CD14-positive monocyte (primary cell): ENCODE results near the gene PAPPA. TPM values are rescaled to one million over a fixed set of nuclear protein-coding genes. Genes with fewer than 3 reads are reported as not detected.

ENCODE experiments used
- DNase-seq, 3 donors: peaks; one replicate each; pipeline ENCODE4 v3.0.0-alpha.2; 2011 to 2022
- H2AFZ ChIP-seq: 2 replicates; pipeline ENCODE4 v1.6.0; 2012; ENCODE audit warnings: mild to moderate bottlenecking, low read depth, low read length, inconsistent platforms; ENCODE audit not compliant: insufficient read depth, poor library complexity, severe bottlenecking
- H3K27ac ChIP-seq, 2 donors: 1 replicate in 1 of 2; 2 replicates in 1 of 2; pipeline ENCODE4 v1.5.1; 2012 to 2013; ENCODE audit warnings: low read length in 2 of 2, control low read depth in 1 of 2, inconsistent platforms in 1 of 2, low read depth in 1 of 2, mild to moderate bottlenecking in 1 of 2
- H3K27me3 ChIP-seq, 2 donors: one replicate each; pipeline versions ENCODE4 v1.6.0 to v1.6.1; 2011 to 2013; ENCODE audit warnings: low read length in 2 of 2; ENCODE audit not compliant: control insufficient read depth in 2 of 2, insufficient read depth in 2 of 2
- H3K36me3 ChIP-seq, 2 donors: replicated peaks in 1 of 2; 1 replicate in 1 of 2; 2 replicates in 1 of 2; pipeline versions ENCODE4 v1.5.1 to v1.6.1; 2012 to 2013; ENCODE audit warnings: low read length in 2 of 2, control low read depth in 1 of 2, inconsistent platforms in 1 of 2, mild to moderate bottlenecking in 1 of 2; ENCODE audit not compliant: insufficient read depth in 2 of 2, control insufficient read depth in 1 of 2
- H3K4me1 ChIP-seq, 2 donors: 1 replicate in 1 of 2; 2 replicates in 1 of 2; pipeline versions ENCODE4 v1.5.1 to v1.6.1; 2012 to 2013; ENCODE audit warnings: low read length in 2 of 2, control low read depth in 1 of 2, inconsistent platforms in 1 of 2, mild to moderate bottlenecking in 1 of 2, moderate library complexity in 1 of 2; ENCODE audit not compliant: insufficient read depth in 2 of 2, control insufficient read depth in 1 of 2
- H3K4me2 ChIP-seq: replicated peaks from 2 replicates; pipeline ENCODE3; 2012; ENCODE audit warnings: low read length, moderate library complexity, mild to moderate bottlenecking; ENCODE audit not compliant: poor library complexity, severe bottlenecking; ENCODE audit errors: extremely low read depth
- H3K4me3 ChIP-seq, 3 experiments: fragments of 200-600 bp in 1 of 3; sonication (generic) in 1 of 3; replicated peaks in 1 of 3; 1 replicate in 2 of 3; 2 replicates in 1 of 3; pipeline ENCODE4 v1.5.1; 2011 to 2013; ENCODE audit warnings: low read length in 3 of 3, mild to moderate bottlenecking in 3 of 3, control low read depth in 2 of 3, low read depth in 2 of 3, inconsistent platforms in 1 of 3, moderate library complexity in 1 of 3
- H3K79me2 ChIP-seq: 2 replicates; pipeline ENCODE4 v1.6.0; 2012; ENCODE audit warnings: mild to moderate bottlenecking, control low read depth, inconsistent platforms, low read length, moderate library complexity; ENCODE audit not compliant: insufficient read depth
- H3K9ac ChIP-seq: 2 replicates; pipeline ENCODE4 v1.6.0; 2017; ENCODE audit warnings: low read length, mild to moderate bottlenecking; ENCODE audit not compliant: insufficient read depth, poor library complexity, severe bottlenecking
- H3K9me3 ChIP-seq, 2 donors: replicated peaks in 1 of 2; 1 replicate in 1 of 2; 2 replicates in 1 of 2; pipeline versions ENCODE4 v1.5.1 to v1.6.1; 2012 to 2013; ENCODE audit warnings: low read length in 2 of 2, control low read depth in 1 of 2; ENCODE audit not compliant: control insufficient read depth in 1 of 2, insufficient read depth in 1 of 2
- H4K20me1 ChIP-seq: 2 replicates; pipeline ENCODE4 v1.6.0; 2012; ENCODE audit warnings: mild to moderate bottlenecking, low read length, control low read depth, moderate library complexity; ENCODE audit not compliant: insufficient read depth
- H3K27ac Mint-ChIP-seq, 7 donors: one replicate each; pipeline ENCODE4 v1.8.0; 2020; ENCODE audit warnings: mild to moderate bottlenecking in 7 of 7, mixed read lengths in 7 of 7, moderate library complexity in 6 of 7, inconsistent platforms in 2 of 7
- H3K27me3 Mint-ChIP-seq, 3 donors: one replicate each; pipeline ENCODE4 v1.8.0; 2021 to 2022; ENCODE audit warnings: low read depth in 3 of 3, mild to moderate bottlenecking in 3 of 3, mixed read lengths in 3 of 3, moderate library complexity in 3 of 3, inconsistent platforms in 1 of 3
- H3K36me3 Mint-ChIP-seq, 2 donors: one replicate each; pipeline ENCODE4 v1.8.0; 2020; ENCODE audit warnings: mixed read lengths in 2 of 2, inconsistent platforms in 1 of 2, mild to moderate bottlenecking in 1 of 2
- H3K4me1 Mint-ChIP-seq: one replicate; pipeline ENCODE4 v1.8.0; 2020; ENCODE audit warnings: mild to moderate bottlenecking, mixed read lengths
- H3K4me3 Mint-ChIP-seq, 2 donors: one replicate each; pipeline ENCODE4 v1.8.0; 2020; ENCODE audit warnings: mild to moderate bottlenecking in 2 of 2, mixed read lengths in 2 of 2, moderate library complexity in 1 of 2
- H3K9me3 Mint-ChIP-seq, 7 donors: one replicate each; pipeline ENCODE4 v1.8.0; 2020 to 2022; ENCODE audit warnings: mixed read lengths in 7 of 7, mild to moderate bottlenecking in 6 of 7, moderate library complexity in 6 of 7, inconsistent platforms in 2 of 7
- WGBS: methylation state at CpG from one replicate; pipeline ENCODE4 v1.1.5; 2013; ENCODE audit warnings: missing lambda C conversion rate; ENCODE audit not compliant: insufficient coverage; 5-methylcytosine and 5-hydroxymethylcytosine counted together
- intact Hi-C, 2 donors: fragments of 100-400 bp; cut with micrococcal nuclease; formaldehyde crosslinking; loops; one replicate each; pipeline versions ENCODE4 v1.15.0 to v1.15.1; 2023
- polyA plus RNA-seq, 3 donors: library from polyadenylated mRNA; depleted of rRNA in 1 of 3; unstranded in 2 of 3; stranded (reverse) in 1 of 3; fragments of 300-500 nt in 2 of 3; fragments of >200 nt in 1 of 3; fragmentation: Illumina TruSeq in 2 of 3; gene quantifications; 1 replicate in 2 of 3; 2 replicates in 1 of 3; pipeline ENCODE4 v1.2.3, GENCODE V29; 2012 to 2021
- TF ChIP-seq, protein P1 (sequence below): fragments of 200-600 bp; IDR thresholded peaks from one replicate; pipeline ENCODE4 v1.8.0; 2022; ENCODE audit warnings: antibody characterized with exemption, mild to moderate bottlenecking

The PAPPA gene
- polyA plus RNA-seq, 3 donors: not detected

- no peaks in the 10 kb centered on the region for H4K20me1 ChIP-seq
- no peak for DNase-seq
- Mint-ChIP-seq H3K36me3 (no peaks in the 10 kb centered on the region), H3K4me3 (no peak overlapping the region), H3K9me3 (peaks cover 0 to 9% (median 4%) of the 10 kb centered on the region in 7 donors), H3K27me3 (peaks cover 0 to 2% (median 1%) of the 10 kb centered on the region in 3 donors), H3K4me1 (no peaks in the 10 kb centered on the region), H3K27ac (no peak overlapping the region)
- no peak overlapping the region for H3K27ac ChIP-seq
- H3K4me1 ChIP-seq: no peaks in the 10 kb centered on the region
- H3K36me3 ChIP-seq: no peaks in the 10 kb centered on the region
- intact Hi-C loops: no loop called here
- H3K9me3 ChIP-seq: peaks cover 0 to 4% of the 10 kb centered on the region in 2 donors
- H3K4me3 ChIP-seq: no peak overlapping the region
- no peak overlapping the region for H3K9ac ChIP-seq
- H3K4me2 ChIP-seq: no peak overlapping the region
- TF ChIP-seq, protein P1, sequence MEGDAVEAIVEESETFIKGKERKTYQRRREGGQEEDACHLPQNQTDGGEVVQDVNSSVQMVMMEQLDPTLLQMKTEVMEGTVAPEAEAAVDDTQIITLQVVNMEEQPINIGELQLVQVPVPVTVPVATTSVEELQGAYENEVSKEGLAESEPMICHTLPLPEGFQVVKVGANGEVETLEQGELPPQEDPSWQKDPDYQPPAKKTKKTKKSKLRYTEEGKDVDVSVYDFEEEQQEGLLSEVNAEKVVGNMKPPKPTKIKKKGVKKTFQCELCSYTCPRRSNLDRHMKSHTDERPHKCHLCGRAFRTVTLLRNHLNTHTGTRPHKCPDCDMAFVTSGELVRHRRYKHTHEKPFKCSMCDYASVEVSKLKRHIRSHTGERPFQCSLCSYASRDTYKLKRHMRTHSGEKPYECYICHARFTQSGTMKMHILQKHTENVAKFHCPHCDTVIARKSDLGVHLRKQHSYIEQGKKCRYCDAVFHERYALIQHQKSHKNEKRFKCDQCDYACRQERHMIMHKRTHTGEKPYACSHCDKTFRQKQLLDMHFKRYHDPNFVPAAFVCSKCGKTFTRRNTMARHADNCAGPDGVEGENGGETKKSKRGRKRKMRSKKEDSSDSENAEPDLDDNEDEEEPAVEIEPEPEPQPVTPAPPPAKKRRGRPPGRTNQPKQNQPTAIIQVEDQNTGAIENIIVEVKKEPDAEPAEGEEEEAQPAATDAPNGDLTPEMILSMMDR: no peak
- no peaks in the 10 kb centered on the region for H3K79me2 ChIP-seq
- no peaks in the 10 kb centered on the region for H3K27me3 ChIP-seq
- no peak overlapping the region for H2AFZ ChIP-seq
- no CpG with 5 or more reads among the region's 1 CpG for WGBS
Measured at GRCh38 chr9:116218399-116218798, 64.8 kb downstream of the PAPPA start.

DNA sequence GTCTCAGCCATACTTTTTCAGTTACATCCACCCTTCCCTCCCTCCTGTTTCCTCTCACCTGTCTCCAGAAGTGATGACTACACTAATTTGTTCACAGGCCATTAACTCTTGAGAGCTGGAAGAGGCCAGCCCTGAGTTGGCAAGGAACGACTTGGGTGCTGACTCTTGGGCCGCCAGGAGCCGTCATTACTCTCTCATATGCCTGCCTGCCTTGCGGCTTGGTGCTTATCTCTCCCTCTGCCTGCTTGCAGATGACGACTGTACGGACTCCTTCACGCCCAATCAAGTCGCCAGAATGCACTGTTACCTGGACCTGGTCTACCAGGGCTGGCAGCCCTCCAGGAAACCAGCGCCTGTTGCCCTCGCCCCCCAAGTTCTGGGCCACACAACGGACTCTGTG lies 66.1 kb downstream of the PAPPA start:
- DNase-seq: no peak
- H3K4me2 ChIP-seq: no peak overlapping the region
- WGBS: 84% methylated on average over 11 of the region's 11 CpGs
- H3K4me3 ChIP-seq: no peak overlapping the region
- H3K9ac ChIP-seq: no peak overlapping the region
- no peaks in the 10 kb centered on the region for H3K27me3 ChIP-seq
- H3K4me1 ChIP-seq: no peaks in the 10 kb centered on the region
- H3K4me3 Mint-ChIP-seq: no peak overlapping the region
- no peaks in the 10 kb centered on the region for H3K4me1 Mint-ChIP-seq
- no peaks in the 10 kb centered on the region for H3K36me3 ChIP-seq
- H3K27me3 Mint-ChIP-seq: peaks cover 0 to 2% (median 1%) of the 10 kb centered on the region in 3 donors
- H4K20me1 ChIP-seq: no peaks in the 10 kb centered on the region
- peaks cover 0 to 4% of the 10 kb centered on the region in 2 donors for H3K9me3 ChIP-seq
- H2AFZ ChIP-seq: no peak overlapping the region
- TF ChIP-seq, protein P1: no peak
- no peak overlapping the region for H3K27ac Mint-ChIP-seq
- H3K9me3 Mint-ChIP-seq: peaks cover 0 to 8% (median 4%) of the 10 kb centered on the region in 7 donors
- H3K79me2 ChIP-seq: no peaks in the 10 kb centered on the region
- H3K36me3 Mint-ChIP-seq: no peaks in the 10 kb centered on the region
- intact Hi-C loops: no loop called here
- H3K27ac ChIP-seq: no peak overlapping the region
